Adrenal gland (tissue), 12 donors: ENCODE measurements around the gene TADA3. TPM values are rescaled to one million over a fixed set of nuclear protein-coding genes. Genes with fewer than 3 reads are reported as not detected.

ENCODE experiments used
- DNase-seq, 7 donors: peaks; one replicate each; pipeline ENCODE4 v3.0.0-alpha.2; 2019 to 2020
- H3K27ac ChIP-seq, 5 donors: fragments of 200-600 bp; sonication (generic) in 4 of 5; 1 replicate in 3 of 5; 2 replicates in 2 of 5; pipeline versions ENCODE4 v1.5.1 to v1.8.0; 2016 to 2020; ENCODE audit warnings: mild to moderate bottlenecking in 1 of 5
- H3K27me3 ChIP-seq: fragments of 200-600 bp; 2 replicates; pipeline ENCODE4 v1.8.0; 2021
- H3K36me3 ChIP-seq, 2 donors: fragments of 200-600 bp; replicated peaks in 1 of 2; 1 replicate in 1 of 2; 2 replicates in 1 of 2; pipeline versions ENCODE4 v1.5.1 to v1.8.0; 2018 to 2022
- H3K4me1 ChIP-seq, 2 donors: fragments of 200-600 bp; replicated peaks in 1 of 2; 1 replicate in 1 of 2; 2 replicates in 1 of 2; pipeline versions ENCODE4 v1.5.1 to v1.8.0; 2018 to 2021
- H3K4me3 ChIP-seq, 4 donors: fragments of 200-600 bp; sonication (generic) in 3 of 4; one replicate each; pipeline ENCODE4 v1.5.1; 2016 to 2018
- H3K9me3 ChIP-seq, 3 donors: fragments of 200-600 bp; sonication (generic) in 1 of 3; replicated peaks in 1 of 3; 1 replicate in 2 of 3; 2 replicates in 1 of 3; pipeline versions ENCODE4 v1.5.1 to v1.8.0; 2016 to 2021
- CTCF ChIP-seq, 6 experiments: fragments of 450-650 bp in 4 of 6; fragments of 200-600 bp in 2 of 6; sonication (generic) in 1 of 6; IDR thresholded peaks; 1 replicate in 5 of 6; 2 replicates in 1 of 6; pipeline versions ENCODE4 v1.5.1 to v1.8.0; 2016 to 2021; ENCODE audit warnings: antibody characterized with exemption in 6 of 6, mild to moderate bottlenecking in 2 of 6, moderate library complexity in 1 of 6
- POLR2A ChIP-seq, 2 donors: fragments of 450-650 bp; IDR thresholded peaks; one replicate each; pipeline ENCODE4 v1.6.1; 2017; ENCODE audit warnings: antibody characterized with exemption in 2 of 2, mild to moderate bottlenecking in 2 of 2, moderate library complexity in 1 of 2
- WGBS, 4 donors: extraction: QIAGEN DNeasy Blood & Tissue Kit in 2 of 4; methylation state at CpG; one replicate each; pipeline versions ENCODE4 v1.1.5 to v1.1.7; 2013 to 2017; 5-methylcytosine and 5-hydroxymethylcytosine counted together
- intact Hi-C, 2 donors: fragments of 100-400 bp; cut with DNase I; formaldehyde crosslinking; loops; one replicate each; pipeline versions ENCODE4 v1.14.1 to v1.15.0; 2022 to 2023
- polyA plus RNA-seq, 3 donors: library from polyadenylated mRNA; stranded (reverse); fragments of 200-250 nt in 2 of 3; fragments of 350-450 nt in 1 of 3; fragmentation: Illumina TruSeq in 1 of 3; extraction: RNeasy Lipid Tissue Mini Kit (QIAGEN cat#74804) in 1 of 3; gene quantifications; one replicate each; pipeline ENCODE4 v1.2.3, GENCODE V29; 2013 to 2014
- total RNA-seq, 9 donors: library from RNA; depleted of rRNA in 4 of 9; stranded (reverse); fragments of >200 nt in 4 of 9; fragments of 120-200 nt in 1 of 9; fragmentation: NEBNext Ultra II Directional in 1 of 9; extraction: Animal tissue kit (Norgen Biotek cat#: 25700) in 1 of 9; gene quantifications; one replicate each; pipeline versions ENCODE4 v1.1.0 to v1.2.4, GENCODE V29; 2013 to 2023
- donor health status: healthy with polysubstance abuse.
- donor health status: Bipolar disorder and iron deficiency.
- donor health status: DM: yes; HTN: yes; CAD: no.
- donor health status: DM: no; HTN: no; CAD: no.
- donor health status: DM: no; HTN: no; CAD: no.
- donor health status: DM: yes; HTN: yes; CAD: no.

Gene TADA3
- total and polyA plus RNA-seq, 12 donors: 49.7 to 148 (median 115) TPM

GRCh38 chr3:9749645-9750555 lies 42.4 kb downstream of the TADA3 start, which contains the start of gene OGG1:
Gene OGG1, plus strand, starts transcription at chr3:9749952. Its CDS starts 335 bp downstream, at chr3:9750287.
- Histone ChIP-seq H3K9me3 (no peaks in the 10 kb centered on the region), H3K4me1 (peaks cover 21 to 33% of the 10 kb centered on the region in 2 donors), H3K27me3 (no peaks in the 10 kb centered on the region), H3K27ac (peak within 1 kb of the TSS; percentile 58 to 91 (median 89)), H3K36me3 (peaks cover 0 to 50% of the 10 kb centered on the region in 2 donors), H3K4me3 (peak within 1 kb of the TSS in 3 of 4 donors; percentile 16 to 54 (median 36))
- peak; percentile 97 to 99 (median 99) for DNase-seq
- WGBS, 4 donors: 0 to 1% (median 1%) methylated on average over 37 to 60 of the region's 60 CpGs
- TF ChIP-seq POLR2A (IDR thresholded peaks at IDR 0.05) (peak in 1 of 2 donors; percentile 79), CTCF (IDR thresholded peaks at IDR 0.05) (peak in 1 of 6 experiments; percentile 7)
- intact Hi-C loops: loop anchor here in 1 of 2 donors (10.0 kb wide), 1 partner anchor 55 kb away; no protein-coding TSS in a partner anchor

- H3K4me1 ChIP-seq: peaks cover 19 to 27% of the 10 kb centered on the region in 2 donors
- no peaks in the 10 kb centered on the region for H3K9me3 ChIP-seq
- H3K27ac ChIP-seq: peak overlapping the region; percentile 58 to 91 (median 89)
- peaks cover 0 to 56% of the 10 kb centered on the region in 2 donors for H3K36me3 ChIP-seq
- intact Hi-C loops: no loop called here
- no peak for TF ChIP-seq POLR2A (IDR thresholded peaks at IDR 0.05)
- TF ChIP-seq CTCF (IDR thresholded peaks at IDR 0.05): peak in 2 of 6 experiments; percentile 12 to 13
- WGBS, 4 donors: 2 to 17% (median 4%) methylated on average over 11 to 19 of the region's 19 CpGs
- H3K27me3 ChIP-seq: no peaks in the 10 kb centered on the region
- peak overlapping the region in 2 of 4 donors; percentile 36 to 54 for H3K4me3 ChIP-seq
- DNase-seq: peak in 1 of 7 donors; percentile 72
These were observed 43.0 kb downstream of the TADA3 start for GRCh38 chr3:9749296-9749644.

DNA sequence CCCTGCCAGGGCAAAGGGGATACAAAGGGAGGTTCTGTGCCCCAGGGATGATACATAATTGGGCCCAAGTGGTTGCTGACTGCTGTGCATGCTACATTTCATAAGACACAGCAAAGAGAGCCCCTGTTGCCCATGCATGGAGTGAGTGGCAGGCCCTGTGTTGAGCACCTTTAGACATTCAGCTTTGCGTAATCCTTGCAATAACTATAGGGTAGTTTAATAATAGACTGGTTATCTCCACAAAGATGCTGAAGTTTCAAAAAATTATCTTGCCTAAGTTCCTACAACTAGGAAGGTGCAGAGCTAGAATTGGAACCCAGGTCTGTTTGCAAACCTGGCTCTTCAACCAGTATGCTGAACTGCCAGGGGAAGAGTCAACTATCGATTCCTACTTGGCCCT lies 44.2 kb downstream of the TADA3 start:
- Histone ChIP-seq H3K36me3 (peaks cover 0 to 68% of the 10 kb centered on the region in 2 donors), H3K4me3 (no peak overlapping the region), H3K9me3 (no peaks in the 10 kb centered on the region), H3K27me3 (no peaks in the 10 kb centered on the region), H3K4me1 (peaks cover 19 to 26% of the 10 kb centered on the region in 2 donors), H3K27ac (no peak overlapping the region)
- WGBS, 4 donors: 92 to 100% (median 96%) methylated on average over 2 of the region's 2 CpGs
- TF ChIP-seq CTCF (IDR thresholded peaks at IDR 0.05) (no peak), POLR2A (IDR thresholded peaks at IDR 0.05) (no peak)
- DNase-seq: no peak
- intact Hi-C loops: no loop called here

GRCh38 chr3:9747267-9747666 lies 45.0 kb downstream of the TADA3 start:
- 83 to 100% (median 84%) methylated on average over 2 to 8 of the region's 8 CpGs for WGBS, 4 donors
- H3K4me1 ChIP-seq: peaks cover 19 to 26% of the 10 kb centered on the region in 2 donors
- no peaks in the 10 kb centered on the region for H3K9me3 ChIP-seq
- TF ChIP-seq POLR2A (IDR thresholded peaks at IDR 0.05) (peak in 1 of 2 donors; percentile 21), CTCF (IDR thresholded peaks at IDR 0.05) (no peak)
- intact Hi-C loops: no loop called here
- DNase-seq: peak in 3 of 7 donors; percentile 24 to 62 (median 35)
- no peaks in the 10 kb centered on the region for H3K27me3 ChIP-seq
- no peak overlapping the region for H3K27ac ChIP-seq
- no peak overlapping the region for H3K4me3 ChIP-seq
- H3K36me3 ChIP-seq: peaks cover 0 to 68% of the 10 kb centered on the region in 2 donors
